ENCODE data around the gene ISL2.

ISL2 gene

GRCh38 chr15:76343313-76343996 is 6.9 kb downstream of the ISL2 start:
- no peak for DNase-seq

- no peak for DNase-seq
Observed at GRCh38 chr15:76344893-76345582, 8.5 kb downstream of the ISL2 start.

- no peak for DNase-seq
Observed at GRCh38 chr15:76345583-76345879, 9.0 kb downstream of the ISL2 start.

- no peak for DNase-seq
Observed at GRCh38 chr15:76345880-76346668, 9.5 kb downstream of the ISL2 start.

- no peak for DNase-seq
Observed at GRCh38 chr15:76346669-76347481, 10.3 kb downstream of the ISL2 start.

- DNase-seq: no peak
Observed at GRCh38 chr15:76347482-76348055, 11.0 kb downstream of the ISL2 start.

- no peak for DNase-seq
Observed at GRCh38 chr15:76349301-76350070, 12.9 kb downstream of the ISL2 start.

- no peak for DNase-seq
Observed at GRCh38 chr15:76353023-76353577, 16.5 kb downstream of the ISL2 start.

- no peak for DNase-seq
Observed at GRCh38 chr15:76353903-76354302, 17.3 kb downstream of the ISL2 start.

GRCh38 chr15:76354823-76355440 is 18.4 kb downstream of the ISL2 start:
- DNase-seq: no peak

- DNase-seq: no peak
Observed at GRCh38 chr15:76358453-76358852, 21.9 kb downstream of the ISL2 start.

- no peak for DNase-seq
Observed at GRCh38 chr15:76359152-76359551, 22.6 kb downstream of the ISL2 start.

GRCh38 chr15:76360416-76360815 is 23.8 kb downstream of the ISL2 start:
- DNase-seq: no peak

GRCh38 chr15:76363251-76363650 is 26.7 kb downstream of the ISL2 start:
- no peak for DNase-seq

- no peak for DNase-seq
Observed at GRCh38 chr15:76366714-76367113, 30.1 kb downstream of the ISL2 start.

- DNase-seq: no peak
Observed at GRCh38 chr15:76368122-76368621, 31.6 kb downstream of the ISL2 start.

GRCh38 chr15:76376029-76376428 is 39.5 kb downstream of the ISL2 start:
- DNase-seq: no peak

GRCh38 chr15:76376816-76377215 is 40.2 kb downstream of the ISL2 start:
- DNase-seq: no peak

- no peak for DNase-seq
Observed at GRCh38 chr15:76377217-76377616, 40.6 kb downstream of the ISL2 start.

GRCh38 chr15:76377751-76378150 is 41.2 kb downstream of the ISL2 start:
- DNase-seq: no peak

- no peak for DNase-seq
Observed at GRCh38 chr15:76378691-76379090, 42.1 kb downstream of the ISL2 start.
